Endothelial cell (in vitro differentiated cells): ENCODE results near the gene ZNF689. TPM values are rescaled to one million over a fixed set of nuclear protein-coding genes. Genes with fewer than 3 reads are reported as not detected.
A peak's percentile ranks its signal among the peaks of the same experiment; 100 is the strongest.

ENCODE experiments used
- DNase-seq: peaks from one replicate; pipeline ENCODE4 v3.0.0; 2021; ENCODE audit warnings: low spot score
- H3K27ac Mint-ChIP-seq: one replicate; pipeline ENCODE4 v1.8.0; 2021; ENCODE audit warnings: mixed read lengths, inconsistent platforms; ENCODE audit not compliant: unreplicated experiment
- H3K27me3 Mint-ChIP-seq: one replicate; pipeline ENCODE4 v1.8.0; 2021; ENCODE audit warnings: mild to moderate bottlenecking, moderate library complexity, mixed read lengths, inconsistent platforms; ENCODE audit not compliant: unreplicated experiment
- H3K36me3 Mint-ChIP-seq: one replicate; pipeline ENCODE4 v1.8.0; 2021; ENCODE audit warnings: mild to moderate bottlenecking, low read depth, mixed read lengths, inconsistent platforms; ENCODE audit not compliant: unreplicated experiment
- H3K4me1 Mint-ChIP-seq: one replicate; pipeline ENCODE4 v1.8.0; 2021; ENCODE audit warnings: mild to moderate bottlenecking, mixed read lengths, inconsistent platforms; ENCODE audit not compliant: unreplicated experiment
- H3K4me3 Mint-ChIP-seq: one replicate; pipeline ENCODE4 v1.8.0; 2021; ENCODE audit warnings: mild to moderate bottlenecking, mixed read lengths, inconsistent platforms; ENCODE audit not compliant: unreplicated experiment
- H3K9me3 Mint-ChIP-seq: one replicate; pipeline ENCODE4 v1.8.0; 2021; ENCODE audit warnings: mixed read lengths, inconsistent platforms; ENCODE audit not compliant: unreplicated experiment
- total RNA-seq: library from RNA; stranded (reverse); fragmentation: NEBNext Ultra II Directional; extraction: Animal tissue kit (Norgen Biotek cat#: 25700); gene quantifications from one replicate; pipeline ENCODE4 v1.2.1, GENCODE V29; 2021; ENCODE audit not compliant: unreplicated experiment
- TF ChIP-seq, protein P1 (sequence below): fragments of 200-600 bp; sonication (generic); IDR thresholded peaks from one replicate; pipeline ENCODE4 v1.5.0; 2021; ENCODE audit warnings: antibody characterized with exemption; ENCODE audit not compliant: unreplicated experiment

The ZNF689 gene
- total RNA-seq, 1 donor from 2014 or later = 12.0 TPM

GRCh38 chr16:30605158-30605557 lies 5.0 kb downstream of the ZNF689 start:
- Mint-ChIP-seq H3K9me3 (no peaks in the 10 kb centered on the region), H3K4me1 (peaks cover 5% of the 10 kb centered on the region), H3K27me3 (peaks cover 12% of the 10 kb centered on the region), H3K27ac (no peak overlapping the region), H3K36me3 (peaks cover 26% of the 10 kb centered on the region), H3K4me3 (peak overlapping the region; percentile 49)
- no peak for DNase-seq
- TF ChIP-seq, protein P1, sequence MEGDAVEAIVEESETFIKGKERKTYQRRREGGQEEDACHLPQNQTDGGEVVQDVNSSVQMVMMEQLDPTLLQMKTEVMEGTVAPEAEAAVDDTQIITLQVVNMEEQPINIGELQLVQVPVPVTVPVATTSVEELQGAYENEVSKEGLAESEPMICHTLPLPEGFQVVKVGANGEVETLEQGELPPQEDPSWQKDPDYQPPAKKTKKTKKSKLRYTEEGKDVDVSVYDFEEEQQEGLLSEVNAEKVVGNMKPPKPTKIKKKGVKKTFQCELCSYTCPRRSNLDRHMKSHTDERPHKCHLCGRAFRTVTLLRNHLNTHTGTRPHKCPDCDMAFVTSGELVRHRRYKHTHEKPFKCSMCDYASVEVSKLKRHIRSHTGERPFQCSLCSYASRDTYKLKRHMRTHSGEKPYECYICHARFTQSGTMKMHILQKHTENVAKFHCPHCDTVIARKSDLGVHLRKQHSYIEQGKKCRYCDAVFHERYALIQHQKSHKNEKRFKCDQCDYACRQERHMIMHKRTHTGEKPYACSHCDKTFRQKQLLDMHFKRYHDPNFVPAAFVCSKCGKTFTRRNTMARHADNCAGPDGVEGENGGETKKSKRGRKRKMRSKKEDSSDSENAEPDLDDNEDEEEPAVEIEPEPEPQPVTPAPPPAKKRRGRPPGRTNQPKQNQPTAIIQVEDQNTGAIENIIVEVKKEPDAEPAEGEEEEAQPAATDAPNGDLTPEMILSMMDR = no peak

DNA sequence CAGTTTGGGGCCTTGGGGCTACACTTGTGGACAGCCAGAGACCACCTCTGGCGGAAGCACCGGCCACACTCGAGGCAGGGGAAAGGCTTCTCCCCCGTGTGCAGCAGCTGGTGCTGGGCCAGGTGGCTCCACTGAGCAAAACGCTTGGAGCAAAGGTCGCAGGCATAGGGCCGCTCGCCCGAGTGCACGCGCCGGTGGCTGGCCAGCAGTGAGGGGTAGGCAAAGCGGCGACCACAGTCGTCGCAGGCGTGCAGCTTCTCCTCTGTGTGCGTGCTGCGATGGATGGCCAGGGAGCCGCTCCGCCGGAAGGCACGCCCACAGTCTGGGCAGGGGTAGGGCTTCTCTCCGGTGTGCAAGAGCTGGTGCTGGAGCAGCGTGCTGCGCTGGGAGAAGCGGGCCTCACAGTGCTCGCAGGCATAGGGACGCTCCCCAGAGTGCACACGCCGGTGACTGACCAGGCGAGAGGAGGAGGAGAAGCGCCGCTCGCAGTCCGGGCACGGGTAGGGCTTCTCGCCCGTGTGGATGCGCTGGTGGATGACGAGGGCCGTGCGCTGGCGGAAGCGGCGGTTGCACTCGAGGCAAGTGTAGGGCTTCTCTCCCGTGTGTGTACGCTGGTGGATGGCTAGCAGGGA lies 5.8 kb downstream of the ZNF689 start:
- H3K4me3 Mint-ChIP-seq = peak overlapping the region; percentile 49
- no peak for DNase-seq
- TF ChIP-seq, protein P1 = no peak
- H3K36me3 Mint-ChIP-seq = peaks cover 26% of the 10 kb centered on the region
- H3K9me3 Mint-ChIP-seq = no peaks in the 10 kb centered on the region
- H3K27me3 Mint-ChIP-seq = peaks cover 12% of the 10 kb centered on the region
- H3K27ac Mint-ChIP-seq = no peak overlapping the region
- H3K4me1 Mint-ChIP-seq = peaks cover 5% of the 10 kb centered on the region

DNA sequence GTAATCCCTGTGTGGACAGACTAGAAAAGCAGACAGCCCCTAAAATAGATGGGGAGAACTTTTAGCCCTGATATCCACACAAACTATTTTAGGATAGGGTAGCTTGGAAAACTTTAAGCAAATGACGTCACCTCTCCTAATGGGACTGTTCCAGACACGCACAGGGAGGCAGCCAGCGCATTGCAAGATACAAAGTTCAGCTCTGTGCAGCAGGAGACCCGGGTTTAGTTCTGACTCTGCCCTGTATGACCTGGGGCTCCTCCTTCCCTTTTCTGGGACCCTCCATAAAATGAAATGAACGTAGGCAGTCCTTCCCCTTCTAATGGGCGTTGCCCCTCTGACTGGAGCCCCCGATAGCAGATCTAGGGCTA lies 6.3 kb downstream of the ZNF689 start:
- Mint-ChIP-seq H3K9me3 (no peaks in the 10 kb centered on the region), H3K4me1 (peaks cover 2% of the 10 kb centered on the region), H3K4me3 (no peak overlapping the region), H3K27ac (peak overlapping the region; percentile 50), H3K36me3 (peaks cover 26% of the 10 kb centered on the region), H3K27me3 (peaks cover 11% of the 10 kb centered on the region)
- TF ChIP-seq, protein P1 = no peak
- DNase-seq = no peak

- TF ChIP-seq, protein P1 = no peak
- H3K27ac Mint-ChIP-seq = no peak overlapping the region
Measured at GRCh38 chr16:30602616-30603277, 7.4 kb downstream of the ZNF689 start.

GRCh38 chr16:30601966-30602365 lies 8.2 kb downstream of the ZNF689 start:
- Mint-ChIP-seq H3K4me3 (no peak overlapping the region), H3K27ac (no peak overlapping the region), H3K36me3 (peaks cover 26% of the 10 kb centered on the region), H3K27me3 (peaks cover 11% of the 10 kb centered on the region), H3K4me1 (no peaks in the 10 kb centered on the region), H3K9me3 (no peaks in the 10 kb centered on the region)
- DNase-seq = no peak
- TF ChIP-seq, protein P1 = no peak

More at GRCh38 chr16:30602616-30603277, 7.4 kb downstream of the ZNF689 start:
- H3K4me1 Mint-ChIP-seq = no peaks in the 10 kb centered on the region
- H3K4me3 Mint-ChIP-seq = no peak overlapping the region
- no peak for DNase-seq
- peaks cover 11% of the 10 kb centered on the region for H3K27me3 Mint-ChIP-seq
- H3K36me3 Mint-ChIP-seq = peaks cover 26% of the 10 kb centered on the region
- H3K9me3 Mint-ChIP-seq = no peaks in the 10 kb centered on the region
